GM21360 (cell line): ENCODE data around the gene BPIFB1.

Experiments
- ATAC-seq: cut with Tn5 transposase; IDR thresholded peaks from one replicate; pipeline ENCODE4 v1.9.1; 2021; ENCODE audit warnings: mild to moderate bottlenecking, moderate library complexity; ENCODE audit not compliant: unreplicated experiment

The BPIFB1 gene

DNA sequence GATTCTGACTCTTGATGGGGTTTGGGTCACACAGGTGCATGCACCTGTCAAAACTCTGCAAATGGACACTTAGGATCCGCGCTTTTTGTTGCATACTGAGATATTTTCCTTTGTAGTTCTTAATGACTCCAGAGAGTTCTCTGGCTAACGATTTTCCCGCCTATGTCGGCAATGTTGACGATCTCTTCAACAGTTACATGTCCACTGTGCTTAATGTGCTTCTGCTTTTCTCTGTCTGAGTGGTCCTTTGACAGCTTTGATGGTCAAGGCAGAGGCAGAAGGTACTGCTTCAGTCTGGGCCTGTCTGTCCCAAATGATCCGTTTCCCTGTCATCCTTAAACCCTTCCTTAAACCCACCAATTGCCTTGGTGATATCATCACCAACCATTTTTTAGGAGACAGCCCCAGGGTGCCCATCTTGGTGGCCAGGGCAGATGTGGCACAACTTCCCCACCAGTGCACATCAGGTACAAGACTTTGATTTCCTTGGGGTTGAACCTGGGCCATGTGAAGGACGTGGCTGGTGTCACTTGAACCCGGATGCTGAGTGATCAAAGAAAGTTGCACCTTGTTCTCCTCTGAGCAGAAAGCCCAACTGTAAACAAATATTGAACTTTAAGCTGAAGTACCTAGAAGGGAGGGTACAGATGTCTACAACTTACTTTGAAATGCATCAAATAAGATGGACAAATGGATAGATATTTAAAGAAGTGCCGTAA lies 10.7 kb upstream of the BPIFB1 start:
- ATAC-seq: no peak

DNA sequence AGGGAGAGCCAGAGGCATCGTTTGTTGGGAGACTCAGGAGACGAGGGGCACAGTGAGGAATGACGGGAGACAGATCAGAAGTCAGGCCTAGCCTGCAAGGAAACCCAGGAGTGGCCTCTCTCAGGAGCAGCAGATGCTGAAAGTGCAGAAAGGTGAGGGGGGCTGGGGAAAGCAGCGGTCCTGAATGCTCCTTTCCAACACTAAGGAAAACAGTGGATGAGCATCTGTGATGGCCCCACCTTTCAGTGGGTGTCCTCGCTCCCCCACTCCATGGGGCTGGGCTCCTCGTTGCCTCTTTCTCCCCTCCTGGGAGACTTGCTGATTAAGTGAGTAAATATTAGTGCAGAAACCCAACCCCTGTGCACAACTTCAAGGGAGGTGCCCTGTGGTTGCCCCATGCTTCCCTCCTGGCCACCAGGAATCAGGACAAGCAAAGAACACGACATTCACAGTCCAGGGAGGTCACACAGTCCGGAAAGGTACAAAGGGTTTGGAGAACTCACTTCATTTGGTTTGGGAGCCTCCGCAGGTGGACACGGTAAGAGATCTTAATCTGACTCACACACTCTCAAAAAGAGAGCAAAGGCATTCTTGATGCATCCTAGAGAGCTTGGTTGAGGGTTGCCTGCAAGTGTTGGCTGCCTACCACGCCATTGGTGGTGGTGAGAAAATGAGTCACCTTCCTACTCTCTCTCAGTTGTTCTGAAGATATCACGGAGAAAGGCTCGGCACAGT lies 9.7 kb upstream of the BPIFB1 start:
- no peak for ATAC-seq

DNA sequence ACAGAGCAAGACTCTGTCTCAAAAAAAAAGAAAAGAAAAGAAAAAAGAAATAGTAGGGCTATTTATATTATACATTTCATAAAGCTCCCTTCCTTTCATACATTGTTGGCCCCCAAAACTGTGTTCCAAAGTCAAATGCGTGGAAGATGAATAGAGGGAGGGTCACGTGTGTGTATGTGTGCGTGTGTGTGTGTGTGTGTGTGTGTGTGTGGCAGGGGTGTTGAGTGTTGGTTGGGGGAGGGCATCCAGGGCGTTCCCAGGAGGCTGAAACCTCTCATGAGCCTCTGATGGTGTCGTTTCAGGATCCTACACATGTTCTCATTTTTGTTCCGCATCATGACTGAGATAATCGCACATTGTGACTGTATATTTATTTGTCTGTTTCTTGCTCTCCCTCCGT lies 7.8 kb upstream of the BPIFB1 start:
- ATAC-seq: no peak

DNA sequence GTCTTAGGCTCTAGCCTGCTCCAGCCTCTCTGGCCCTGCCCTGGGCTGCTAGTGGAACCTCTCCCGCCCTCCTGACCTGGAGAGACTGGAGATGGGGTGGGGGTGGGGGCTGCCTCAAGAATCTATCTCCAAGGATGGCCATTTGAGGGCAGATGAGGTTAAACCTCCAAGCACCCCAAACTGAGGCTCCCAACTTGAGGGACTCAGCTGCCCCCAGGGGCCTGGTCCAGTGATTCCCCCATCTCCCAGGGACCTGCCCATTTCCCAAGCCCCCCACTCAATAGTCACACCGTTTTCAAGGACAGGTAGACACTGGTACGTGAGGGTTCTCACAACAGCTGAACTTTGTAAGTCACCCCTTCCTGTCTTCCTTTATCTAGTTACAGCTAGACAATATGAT lies 7.1 kb upstream of the BPIFB1 start:
- ATAC-seq: no peak

DNA sequence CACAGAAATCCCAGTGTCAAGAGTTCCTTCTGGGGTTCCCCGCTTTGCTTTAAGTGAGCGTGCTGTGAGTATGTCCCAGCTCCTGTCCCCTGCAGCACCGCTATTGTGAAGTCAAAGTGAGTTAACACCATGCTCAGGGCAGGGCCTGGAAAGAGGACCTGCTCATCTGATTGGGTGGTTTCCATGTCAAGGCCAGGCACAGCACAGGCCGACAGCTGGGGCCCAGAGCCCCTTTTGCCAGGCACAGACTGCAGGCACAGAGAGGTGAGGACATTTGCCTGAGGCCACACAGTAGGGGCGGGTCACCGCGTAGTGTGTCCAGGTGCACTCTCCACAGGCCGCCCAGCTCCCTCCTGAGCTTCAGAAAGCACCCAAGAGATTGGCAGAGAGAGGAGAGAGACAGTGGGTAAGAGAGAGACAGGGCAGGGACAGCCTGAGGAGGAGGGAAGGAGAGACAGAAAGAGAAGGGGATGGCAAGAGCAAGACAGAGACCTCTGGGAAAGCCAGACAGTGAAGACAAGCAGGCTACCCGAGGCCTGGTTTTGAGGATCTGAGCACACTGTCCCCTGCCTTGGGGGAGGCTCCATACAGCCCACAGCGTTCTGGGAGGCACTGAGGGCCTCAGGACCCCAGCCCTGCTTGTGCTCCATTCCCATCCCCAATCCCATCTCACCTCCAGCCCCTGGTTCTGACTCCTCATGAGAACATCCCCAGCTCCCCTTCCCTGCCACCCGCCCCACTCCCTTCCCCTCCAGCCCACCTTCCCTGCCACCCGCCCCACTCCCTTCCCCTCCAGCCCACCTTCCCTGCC lies 6.5 kb upstream of the BPIFB1 start:
- no peak for ATAC-seq

DNA sequence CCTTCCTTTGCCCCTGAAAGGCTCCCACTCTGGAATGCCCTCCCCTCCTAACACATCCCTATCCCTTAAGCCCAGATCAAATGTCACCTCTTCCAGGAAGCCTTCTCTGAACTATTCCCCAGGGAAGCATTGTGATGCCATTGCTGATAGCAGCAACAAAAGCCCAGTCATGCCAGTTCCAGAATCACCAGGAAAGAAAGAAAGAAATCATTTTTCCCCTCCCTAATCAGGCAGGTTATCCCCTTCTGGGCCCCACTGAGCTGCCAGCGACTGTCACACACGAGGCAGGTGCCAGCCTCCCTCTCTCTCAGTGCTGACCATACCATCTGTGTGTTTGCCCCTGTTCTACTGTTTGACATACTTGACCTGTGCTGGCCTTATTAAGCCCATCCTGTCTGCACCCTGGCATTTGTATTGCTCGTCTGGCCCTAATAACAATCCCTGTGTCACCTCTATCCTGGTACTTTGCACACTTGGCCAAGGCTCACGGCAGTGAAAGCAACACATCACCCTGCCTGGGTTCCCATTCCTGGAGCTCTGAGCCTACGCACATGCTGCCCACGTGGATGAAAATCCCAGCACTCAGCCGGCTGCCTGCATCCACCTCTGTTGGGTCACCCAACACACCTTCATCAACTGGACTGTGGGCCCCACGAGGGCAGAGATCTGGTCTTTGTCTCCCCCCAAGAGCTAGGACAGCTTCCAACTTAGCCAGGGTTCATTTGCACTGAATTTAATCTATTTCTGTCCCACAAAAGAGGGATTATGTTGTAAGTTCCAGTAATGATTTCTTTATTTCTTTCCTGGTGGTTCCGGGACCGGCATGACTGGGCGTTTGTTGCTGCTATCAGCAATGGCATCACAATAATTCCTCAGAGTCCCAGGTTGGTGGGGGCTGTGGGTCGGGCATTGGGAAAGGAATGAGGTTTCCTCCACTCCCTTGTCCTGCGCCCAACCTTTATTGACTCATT lies 5.3 kb upstream of the BPIFB1 start:
- no peak for ATAC-seq

DNA sequence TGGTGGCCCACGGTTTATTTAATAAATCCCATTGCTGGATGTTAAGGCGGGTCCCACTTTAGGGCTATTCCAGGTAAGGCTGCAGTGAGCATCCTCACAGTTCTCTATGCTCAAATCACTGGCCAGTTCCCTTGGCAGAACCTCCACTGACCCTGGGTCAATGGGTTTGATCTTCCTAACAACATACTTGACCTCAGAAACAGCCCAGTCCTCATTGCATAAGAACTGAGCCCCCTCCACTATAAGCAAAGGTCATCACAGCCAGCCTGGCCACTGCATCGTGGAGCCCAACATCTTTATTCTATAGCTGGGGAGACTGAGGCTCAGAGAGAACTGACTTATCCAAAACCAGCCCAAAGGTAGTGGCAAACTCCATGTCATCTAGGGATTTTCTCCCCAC lies 4.3 kb upstream of the BPIFB1 start:
- no peak for ATAC-seq

DNA sequence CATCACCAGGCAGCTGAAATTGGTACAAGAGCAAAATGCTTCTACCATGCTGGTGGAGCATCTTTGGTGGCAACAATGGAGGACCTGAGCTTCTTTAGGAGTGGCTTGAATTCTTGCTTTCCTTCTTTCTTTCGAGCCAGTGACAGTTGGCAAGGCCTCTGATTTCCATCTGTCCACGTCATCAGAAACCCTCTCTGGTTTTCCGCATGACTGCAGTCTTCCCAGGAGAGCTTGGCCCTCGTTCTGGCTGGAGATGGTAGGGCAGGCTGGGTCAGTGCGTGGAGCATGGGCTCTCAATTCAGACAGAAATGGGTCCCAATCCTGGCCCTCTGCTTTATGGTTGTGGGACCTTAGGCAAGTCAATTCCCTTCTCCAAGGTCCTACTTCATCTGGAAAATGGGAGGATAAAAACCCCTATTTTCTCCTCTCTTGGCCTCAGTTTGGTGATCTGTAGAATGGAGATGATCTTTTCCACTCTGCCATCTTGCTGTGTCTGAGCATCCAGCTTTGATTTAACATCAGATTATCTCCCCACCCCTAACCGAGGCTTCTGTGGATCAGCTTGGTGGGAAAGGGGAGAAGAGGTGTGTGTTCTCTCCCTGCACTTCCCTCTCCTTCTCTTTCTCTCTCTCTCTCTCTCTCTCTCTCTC lies 3.6 kb upstream of the BPIFB1 start:
- ATAC-seq: no peak

DNA sequence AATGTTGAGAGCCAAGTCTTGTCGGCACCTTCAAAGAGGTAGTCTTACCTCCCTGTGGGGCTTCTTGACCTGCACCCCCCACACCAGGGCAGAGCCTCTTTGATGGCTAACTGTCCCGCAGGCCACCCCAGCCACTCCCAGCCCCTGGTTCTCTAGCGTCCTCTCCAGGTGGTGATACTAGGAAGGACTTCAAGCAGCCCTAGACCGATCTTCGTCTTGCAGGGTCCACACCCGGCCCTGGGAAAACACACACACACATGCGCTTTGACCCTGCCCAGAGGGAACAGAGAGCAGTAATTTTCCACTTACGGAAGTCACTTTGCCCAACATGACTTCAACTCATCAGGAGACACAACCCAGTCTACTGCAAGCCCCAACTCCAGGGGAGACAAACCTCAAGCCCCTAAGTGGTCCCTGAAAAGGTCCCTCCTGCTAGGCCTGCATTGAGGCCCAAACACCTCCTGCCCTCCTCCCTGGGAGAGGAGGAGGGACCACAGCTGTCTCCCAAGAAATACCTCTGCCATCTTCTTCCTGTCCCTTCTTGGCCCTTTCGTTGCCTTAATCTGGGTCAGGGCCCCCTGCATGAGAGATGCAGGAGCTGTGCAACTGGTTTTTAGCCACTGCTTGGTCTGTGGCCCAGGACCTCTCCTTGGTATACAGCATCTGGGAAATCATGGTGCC lies 2.9 kb upstream of the BPIFB1 start:
- ATAC-seq: no peak

DNA sequence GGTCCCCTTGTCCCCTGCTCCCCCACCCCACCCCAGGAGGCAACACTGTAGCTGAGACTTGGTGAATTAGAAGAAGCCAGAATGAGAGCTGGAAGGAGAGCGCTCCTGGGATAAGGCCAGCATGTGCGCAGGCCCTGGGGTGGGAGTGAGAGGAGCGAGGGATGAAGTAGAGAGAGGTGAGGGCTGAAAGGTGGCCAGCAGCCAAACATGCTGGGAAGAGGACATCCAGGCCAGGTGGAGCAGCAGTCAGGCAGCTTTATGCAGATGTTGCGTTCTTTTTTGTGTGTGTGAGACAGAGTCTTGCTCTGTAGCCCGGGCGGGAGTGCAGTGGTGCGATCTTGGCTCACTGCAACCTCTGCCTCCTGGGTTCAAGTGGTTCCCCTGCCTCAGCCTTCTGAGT lies 2.2 kb upstream of the BPIFB1 start:
- no peak for ATAC-seq

DNA sequence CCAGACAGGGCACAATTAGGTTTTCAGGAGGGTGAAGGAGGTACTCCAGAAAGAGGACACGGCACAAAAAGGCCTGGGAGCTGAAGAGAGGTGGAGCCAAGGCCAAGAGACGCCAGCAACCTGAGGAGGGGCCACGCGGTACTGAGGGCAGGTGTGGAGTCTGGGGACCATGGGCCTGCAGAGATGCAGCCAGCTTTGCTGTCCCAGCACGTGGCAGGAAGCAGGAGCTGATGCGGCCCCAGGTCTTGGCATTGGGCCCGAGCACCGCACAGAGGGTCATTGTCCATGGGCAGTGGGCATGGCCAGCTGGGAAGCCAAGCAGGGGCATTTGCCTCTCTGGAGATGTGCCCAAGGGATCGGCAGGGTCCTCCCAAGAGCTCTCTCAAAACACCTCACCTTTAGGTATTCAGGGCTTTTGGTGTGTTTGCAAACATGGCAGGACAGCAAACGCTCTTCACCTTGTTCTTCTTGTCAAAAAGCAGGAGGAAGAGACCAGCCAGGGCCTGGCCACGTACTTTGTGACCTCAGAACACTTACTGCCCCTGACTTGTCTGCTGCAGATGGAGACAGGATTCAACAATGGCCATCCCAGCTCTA lies 1.4 kb upstream of the BPIFB1 start:
- no peak for ATAC-seq

DNA sequence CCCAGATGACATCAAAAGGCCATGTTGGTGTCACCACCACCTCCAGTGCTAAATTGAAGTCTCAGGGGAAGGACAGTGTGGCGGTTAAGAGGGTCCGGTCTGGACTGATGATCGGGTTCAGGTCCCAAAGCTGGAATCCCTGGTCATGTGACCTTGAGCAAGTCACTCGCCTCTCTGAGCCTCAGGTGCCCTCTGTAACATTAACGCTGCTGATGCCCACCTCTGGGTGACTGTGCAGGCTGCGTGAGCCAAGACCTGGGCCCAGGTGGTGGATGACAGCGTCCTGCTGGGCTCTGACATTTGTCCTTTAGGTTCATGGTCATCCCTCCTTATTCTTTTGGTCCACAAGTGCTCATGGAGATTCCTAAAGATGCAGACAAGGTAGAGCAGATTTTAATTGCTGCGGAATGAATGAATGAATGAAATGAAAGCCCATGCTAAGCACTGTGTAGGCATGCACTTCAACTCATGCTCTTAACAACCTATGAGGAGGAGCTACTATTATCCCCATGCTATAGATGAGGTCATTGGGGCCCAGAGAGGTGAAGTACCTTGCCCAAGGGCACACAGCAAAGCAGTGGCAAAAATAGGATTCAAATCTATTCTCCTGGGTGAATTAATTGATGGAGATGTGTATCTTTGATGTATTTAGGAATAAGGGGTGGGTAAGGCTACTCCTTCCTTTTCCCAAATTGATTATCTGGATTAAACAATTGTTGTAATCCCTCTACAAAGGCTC lies 649 bp upstream of the BPIFB1 start:
- no peak for ATAC-seq

DNA sequence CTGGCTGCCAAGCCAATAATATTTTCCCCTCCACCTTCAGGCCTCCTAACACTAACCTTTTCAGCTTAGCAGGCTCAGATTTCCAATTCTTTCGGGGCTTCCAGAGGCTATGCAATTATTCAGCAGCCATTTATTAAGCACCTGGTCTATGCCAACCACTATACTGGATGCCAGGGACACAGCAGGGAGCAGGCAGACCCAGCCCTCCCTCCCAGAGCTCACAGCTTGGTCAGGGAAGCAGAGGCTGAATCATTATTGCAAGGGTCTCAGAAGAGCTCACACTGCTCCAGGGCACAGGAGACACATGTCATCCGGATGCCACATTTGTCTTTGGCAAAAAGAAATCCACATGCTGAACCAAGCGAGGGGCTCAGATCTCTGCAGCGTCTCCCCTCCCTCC lies 1.3 kb downstream of the BPIFB1 start:
- no peak for ATAC-seq

DNA sequence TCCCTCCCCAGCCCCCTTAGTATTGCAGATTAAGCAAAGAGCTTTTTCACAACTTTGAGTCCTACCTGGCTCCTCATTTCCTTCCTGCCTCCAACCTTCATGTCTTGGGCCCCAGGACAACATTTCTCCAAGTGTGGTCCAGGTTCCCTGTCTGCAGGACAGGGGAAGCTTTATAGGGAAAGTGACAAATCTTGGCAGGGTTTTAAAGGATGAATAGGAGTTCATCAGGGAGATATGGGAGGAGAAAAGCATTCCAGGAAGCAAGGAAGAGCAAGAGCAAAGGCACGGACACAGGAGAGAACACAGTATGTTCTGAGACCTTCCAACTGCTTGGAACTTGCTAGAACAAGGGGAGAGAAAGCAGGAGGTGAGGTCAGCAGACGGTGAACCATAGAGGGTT lies 1.9 kb downstream of the BPIFB1 start:
- no peak for ATAC-seq

DNA sequence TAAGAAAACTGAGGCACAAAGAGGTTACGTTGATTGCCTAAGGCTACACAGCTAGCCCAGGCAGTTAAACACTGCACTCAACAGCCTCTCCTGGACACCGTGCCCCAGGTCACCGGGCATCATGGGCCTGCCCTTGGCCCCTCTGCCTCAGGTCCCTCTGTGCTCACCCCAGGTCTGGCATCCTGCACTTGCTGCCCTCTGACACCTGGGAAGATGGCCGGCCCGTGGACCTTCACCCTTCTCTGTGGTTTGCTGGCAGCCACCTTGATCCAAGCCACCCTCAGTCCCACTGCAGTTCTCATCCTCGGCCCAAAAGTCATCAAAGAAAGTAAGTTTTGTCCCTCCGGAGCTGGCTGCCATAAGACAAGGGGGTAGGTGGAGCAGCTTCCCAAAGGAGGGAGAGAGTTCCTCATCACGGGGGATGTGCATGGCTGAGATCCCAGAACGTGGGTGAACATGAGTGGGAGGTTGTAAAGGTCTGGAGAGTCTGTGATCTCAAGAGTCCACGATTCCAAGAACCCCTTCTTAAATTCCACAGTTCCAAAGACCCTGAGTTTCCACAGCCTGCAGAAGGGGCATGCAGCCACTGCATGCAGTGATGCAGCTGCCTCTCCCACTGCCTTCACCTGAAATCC lies 3.0 kb downstream of the BPIFB1 start:
- no peak for ATAC-seq

DNA sequence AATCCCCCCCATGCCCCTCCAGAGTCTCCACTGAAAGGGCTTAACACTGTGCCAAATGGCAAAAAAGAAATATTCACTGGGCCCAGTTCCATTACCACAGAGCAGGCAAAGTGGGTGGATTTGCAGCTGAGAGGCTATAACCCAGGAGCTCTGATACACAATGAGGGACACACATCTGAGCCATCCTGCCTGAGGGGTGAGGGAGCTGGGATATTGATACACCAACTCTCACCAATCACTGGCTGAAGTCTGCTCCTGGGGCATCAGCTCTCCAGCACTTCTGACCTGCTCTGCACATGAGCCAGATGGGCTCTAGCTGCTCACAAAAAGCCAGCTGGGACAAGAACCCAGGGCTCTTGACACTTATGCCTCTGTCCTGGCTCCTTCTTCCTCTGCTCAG lies 4.9 kb downstream of the BPIFB1 start:
- no peak for ATAC-seq

DNA sequence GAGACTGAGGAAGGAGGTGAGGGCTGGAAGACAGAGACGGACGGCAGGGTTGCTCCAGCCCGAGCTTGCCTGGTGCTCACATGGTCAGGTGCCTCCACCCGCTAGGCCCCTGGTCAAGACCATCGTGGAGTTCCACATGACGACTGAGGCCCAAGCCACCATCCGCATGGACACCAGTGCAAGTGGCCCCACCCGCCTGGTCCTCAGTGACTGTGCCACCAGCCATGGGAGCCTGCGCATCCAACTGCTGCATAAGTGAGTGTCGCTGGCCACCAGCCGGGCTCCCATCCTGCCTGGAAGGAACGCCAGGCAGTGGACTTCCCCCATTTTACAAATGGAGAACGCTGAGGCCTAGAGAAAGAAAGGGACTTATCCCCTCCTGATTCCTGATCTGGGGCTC lies 7.8 kb downstream of the BPIFB1 start:
- no peak for ATAC-seq

DNA sequence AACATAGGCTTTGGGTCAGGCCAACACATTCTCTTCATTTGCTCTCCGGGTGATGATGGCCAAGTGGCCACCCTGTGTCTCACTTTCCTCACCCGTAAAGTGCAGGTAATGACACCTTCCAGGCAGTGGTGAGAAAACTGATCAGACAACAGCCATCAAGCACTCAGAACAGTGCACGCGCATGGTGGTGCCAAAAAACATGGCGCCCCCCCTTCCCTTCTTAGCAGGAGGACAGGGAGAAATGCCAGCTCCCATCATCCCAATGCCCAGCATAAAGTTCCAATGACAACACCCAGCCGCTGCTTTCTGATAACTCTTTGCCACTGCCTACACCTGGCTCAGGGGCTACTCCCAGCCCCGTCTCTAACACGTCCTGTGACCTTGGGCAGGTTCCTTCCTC lies 8.4 kb downstream of the BPIFB1 start:
- ATAC-seq: no peak
